ENCODE results near the gene APOB.

APOB gene

GRCh38 chr2:21004181-21004572 is 39.7 kb downstream of the APOB start:
- Histone ChIP-seq H3K4me3 (IDR thresholded peaks at IDR 0.05; ENCODE audit: insufficient read depth, low read depth, low read length) (no peak overlapping the region), H3K36me3 (ENCODE audit: insufficient read depth) (no peaks in the 10 kb centered on the region), H3K9ac (no peak overlapping the region), H3K4me2 (no peak overlapping the region), H3K4me1 (ENCODE audit: low read depth, poor library complexity, severe bottlenecking) (no peaks in the 10 kb centered on the region), H2AFZ (ENCODE audit: low read depth) (no peak overlapping the region), H3K27me3 (ENCODE audit: insufficient read depth, low read depth) (no peaks in the 10 kb centered on the region), H3K79me2 (ENCODE audit: insufficient read depth, low read depth) (no peaks in the 10 kb centered on the region), H4K20me1 (ENCODE audit: insufficient read depth) (no peaks in the 10 kb centered on the region), H3K27ac (no peak overlapping the region)
- no peak for TF ChIP-seq CTCF (conservative IDR thresholded peaks at IDR 0.05; ENCODE audit: low read depth, low read length)

- H3K4me1 ChIP-seq (ENCODE audit: low read depth, poor library complexity, severe bottlenecking) = no peaks in the 10 kb centered on the region
- H3K9ac ChIP-seq = no peak overlapping the region
- H3K79me2 ChIP-seq (ENCODE audit: insufficient read depth, low read depth) = no peaks in the 10 kb centered on the region
- H2AFZ ChIP-seq (ENCODE audit: low read depth) = no peak overlapping the region
- H4K20me1 ChIP-seq (ENCODE audit: insufficient read depth) = no peaks in the 10 kb centered on the region
- H3K4me2 ChIP-seq = no peak overlapping the region
- H3K27me3 ChIP-seq (ENCODE audit: insufficient read depth, low read depth) = no peaks in the 10 kb centered on the region
- no peak overlapping the region for H3K4me3 ChIP-seq (IDR thresholded peaks at IDR 0.05; ENCODE audit: insufficient read depth, low read depth, low read length)
- TF ChIP-seq CTCF (conservative IDR thresholded peaks at IDR 0.05; ENCODE audit: low read depth, low read length) = no peak
- no peak overlapping the region for H3K27ac ChIP-seq
- H3K36me3 ChIP-seq (ENCODE audit: insufficient read depth) = no peaks in the 10 kb centered on the region
Measured at GRCh38 chr2:21003572-21004180, 40.2 kb downstream of the APOB start.

GRCh38 chr2:21002814-21003192 is 41.1 kb downstream of the APOB start:
- Histone ChIP-seq H3K9ac (no peak overlapping the region), H3K4me3 (IDR thresholded peaks at IDR 0.05; ENCODE audit: insufficient read depth, low read depth, low read length) (no peak overlapping the region), H3K4me1 (ENCODE audit: low read depth, poor library complexity, severe bottlenecking) (no peaks in the 10 kb centered on the region), H2AFZ (ENCODE audit: low read depth) (no peak overlapping the region), H3K4me2 (no peak overlapping the region), H3K27ac (no peak overlapping the region), H3K36me3 (ENCODE audit: insufficient read depth) (no peaks in the 10 kb centered on the region), H4K20me1 (ENCODE audit: insufficient read depth) (no peaks in the 10 kb centered on the region), H3K27me3 (ENCODE audit: insufficient read depth, low read depth) (no peaks in the 10 kb centered on the region), H3K79me2 (ENCODE audit: insufficient read depth, low read depth) (no peaks in the 10 kb centered on the region)
- no peak for TF ChIP-seq CTCF (conservative IDR thresholded peaks at IDR 0.05; ENCODE audit: low read depth, low read length)

- H3K4me2 ChIP-seq = no peak overlapping the region
- no peak for TF ChIP-seq CTCF (conservative IDR thresholded peaks at IDR 0.05; ENCODE audit: low read depth, low read length)
- no peaks in the 10 kb centered on the region for H4K20me1 ChIP-seq (ENCODE audit: insufficient read depth)
- H3K4me3 ChIP-seq (IDR thresholded peaks at IDR 0.05; ENCODE audit: insufficient read depth, low read depth, low read length) = no peak overlapping the region
- H3K4me1 ChIP-seq (ENCODE audit: low read depth, poor library complexity, severe bottlenecking) = no peaks in the 10 kb centered on the region
- H3K9ac ChIP-seq = no peak overlapping the region
- no peak overlapping the region for H2AFZ ChIP-seq (ENCODE audit: low read depth)
- no peaks in the 10 kb centered on the region for H3K36me3 ChIP-seq (ENCODE audit: insufficient read depth)
- H3K79me2 ChIP-seq (ENCODE audit: insufficient read depth, low read depth) = no peaks in the 10 kb centered on the region
- no peak overlapping the region for H3K27ac ChIP-seq
- H3K27me3 ChIP-seq (ENCODE audit: insufficient read depth, low read depth) = no peaks in the 10 kb centered on the region
Measured at GRCh38 chr2:21001988-21002813, 41.7 kb downstream of the APOB start.
